BLaER1 treated with 17β-estradiol and CSF1 and Interleukin-3, amounts not matched to agents 10 nM and 100 nM (cell line): Measurements from ENCODE around the gene CD40.
A peak's percentile ranks its signal among the peaks of the same experiment; 100 is the strongest.

Experiments
- H3K27ac ChIP-seq, 11 experiments: shearing (Covaris generic); formaldehyde crosslinking; 2 replicates each; pipeline ENCODE4 v1.8.1; 2022
- H3K27me3 ChIP-seq, 11 experiments: shearing (Covaris generic); formaldehyde crosslinking; 2 replicates each; pipeline ENCODE4 v1.8.1; 2022
- H3K36me3 ChIP-seq, 11 experiments: shearing (Covaris generic); formaldehyde crosslinking; 2 replicates each; pipeline ENCODE4 v1.8.1; 2022
- H3K4me1 ChIP-seq, 10 experiments: shearing (Covaris generic); formaldehyde crosslinking; 2 replicates each; pipeline ENCODE4 v1.8.1; 2022
- H3K4me2 ChIP-seq, 11 experiments: shearing (Covaris generic); formaldehyde crosslinking; 2 replicates each; pipeline ENCODE4 v1.8.1; 2022
- H3K4me3 ChIP-seq, 10 experiments: shearing (Covaris generic); formaldehyde crosslinking; 2 replicates each; pipeline ENCODE4 v1.8.1; 2022
- H3K9ac ChIP-seq, 11 experiments: shearing (Covaris generic); formaldehyde crosslinking; 2 replicates each; pipeline ENCODE4 v1.8.1; 2022
- H3K9me3 ChIP-seq, 11 experiments: shearing (Covaris generic); formaldehyde crosslinking; replicated peaks in 1 of 11; 2 replicates each; pipeline ENCODE4 v1.8.1; 2022
- H4K20me1 ChIP-seq, 11 experiments: shearing (Covaris generic); formaldehyde crosslinking; 2 replicates each; pipeline ENCODE4 v1.8.1; 2022
- Cebpa-rat ChIP-seq, 11 experiments: shearing (Covaris generic); IDR thresholded peaks; 2 replicates each; pipeline ENCODE4 v1.8.1; 2022

CD40 gene

DNA sequence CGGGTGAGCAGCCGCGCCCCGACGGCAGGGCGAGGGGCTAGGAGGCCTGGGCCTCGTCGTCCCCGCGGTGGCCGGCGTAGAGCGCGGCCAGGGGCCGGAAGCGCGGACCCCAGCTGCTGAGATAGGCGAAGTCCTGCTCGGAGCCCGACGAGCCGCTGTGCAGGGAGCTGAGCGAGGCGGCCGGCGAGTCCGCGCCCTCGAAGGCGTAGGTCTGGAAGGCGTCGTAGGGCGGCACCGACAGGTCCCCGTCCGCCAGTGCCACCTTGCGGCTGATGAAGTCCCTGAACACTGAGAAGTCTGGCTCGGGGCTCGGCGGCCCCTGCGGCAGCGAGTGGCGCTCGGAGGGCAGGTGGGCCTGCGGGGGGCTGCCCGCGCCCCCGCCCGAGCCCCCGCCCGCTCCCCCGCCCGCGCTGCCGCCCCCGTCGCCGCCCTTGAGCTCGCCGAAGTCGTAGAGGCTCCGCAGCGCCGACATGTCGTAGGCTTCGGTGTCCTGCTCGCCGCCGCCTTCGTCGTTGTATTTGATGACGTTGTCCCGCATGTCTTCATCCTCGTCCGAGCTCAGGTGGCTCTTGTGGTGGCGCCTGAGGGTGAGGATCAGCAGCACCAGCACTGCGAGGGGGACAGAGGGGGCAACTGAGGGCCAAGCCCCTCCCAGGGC, 56.5 kb downstream of the CD40 start:
- H3K9ac ChIP-seq, result no peak overlapping the region
- no peak overlapping the region for H3K4me2 ChIP-seq
- H3K4me3 ChIP-seq, result no peak overlapping the region
- no peak overlapping the region for H3K27ac ChIP-seq
- H3K36me3 ChIP-seq, result no peaks in the 10 kb centered on the region
- no peak for TF ChIP-seq Cebpa-rat (IDR thresholded peaks at IDR 0.05)
- peaks cover 0 to 16% (median 0%) of the 10 kb centered on the region in 11 experiments; a peak in 2 of 22 replicates for H4K20me1 ChIP-seq
- H3K27me3 ChIP-seq, result peaks cover 4 to 29% (median 20%) of the 10 kb centered on the region in 11 experiments; a peak in 16 of 22 replicates
- no peaks in the 10 kb centered on the region for H3K9me3 ChIP-seq
- peaks cover 0 to 14% (median 6%) of the 10 kb centered on the region in 10 experiments; a peak in 10 of 20 replicates for H3K4me1 ChIP-seq

DNA sequence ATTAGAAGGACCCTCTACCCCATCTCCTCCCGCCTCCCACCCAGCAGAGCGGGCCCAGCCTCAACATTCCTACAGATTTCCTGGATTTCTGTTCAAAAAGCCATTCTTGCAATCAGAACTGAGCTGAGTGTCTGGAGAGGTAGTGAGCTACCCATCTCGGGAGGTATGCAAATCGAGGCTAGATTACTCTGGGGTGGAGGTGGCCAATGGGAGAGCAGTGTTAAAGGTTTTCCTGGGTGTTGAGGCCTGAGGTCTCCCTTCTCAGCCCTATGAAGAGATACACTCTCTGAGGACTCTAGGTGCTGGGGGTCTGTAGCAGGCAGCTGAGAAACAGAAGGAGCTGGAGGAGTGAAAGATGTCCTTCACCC, 57.0 kb downstream of the CD40 start:
- Histone ChIP-seq H3K27ac (no peak overlapping the region), H4K20me1 (peaks cover 0 to 13% (median 0%) of the 10 kb centered on the region in 11 experiments; a peak in 2 of 22 replicates), H3K4me1 (peaks cover 0 to 14% (median 6%) of the 10 kb centered on the region in 10 experiments; a peak in 10 of 20 replicates), H3K9ac (no peak overlapping the region), H3K36me3 (no peaks in the 10 kb centered on the region), H3K9me3 (no peaks in the 10 kb centered on the region), H3K4me3 (no peak overlapping the region), H3K4me2 (no peak overlapping the region), H3K27me3 (peaks cover 4 to 29% (median 20%) of the 10 kb centered on the region in 11 experiments; a peak in 16 of 22 replicates)
- no peak for TF ChIP-seq Cebpa-rat (IDR thresholded peaks at IDR 0.05)

DNA sequence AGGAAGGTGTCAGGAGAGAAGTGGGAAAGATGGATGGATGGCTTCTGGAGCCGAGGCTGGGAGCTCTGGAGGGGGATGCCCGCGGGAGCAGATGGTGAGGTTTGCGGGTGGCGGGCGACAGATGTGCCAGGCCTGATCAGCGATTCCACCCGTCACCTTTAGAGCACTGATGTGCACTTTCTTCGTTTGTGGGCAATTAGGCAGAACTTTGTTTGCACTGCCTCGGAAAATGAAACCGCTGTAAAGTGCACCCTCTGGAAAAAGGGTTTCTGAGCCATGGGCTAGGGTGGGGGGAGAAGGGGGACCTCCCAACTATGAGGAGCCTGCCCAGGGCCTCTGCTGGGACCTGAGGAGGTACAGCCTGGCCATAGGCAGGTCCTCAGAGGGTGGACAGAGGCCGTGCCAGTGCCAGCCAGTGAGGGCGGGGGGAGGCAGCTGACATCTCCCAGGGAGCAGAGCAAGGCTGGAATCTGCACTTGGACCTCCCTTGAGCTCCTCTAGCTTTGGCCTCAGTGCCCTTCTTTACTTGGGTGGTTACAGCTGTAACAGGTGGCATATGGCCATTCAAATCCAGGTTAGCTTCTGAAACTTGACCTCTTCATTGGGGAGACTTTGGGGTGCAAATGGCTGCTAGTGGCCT, 58.7 kb downstream of the CD40 start:
- Histone ChIP-seq H3K4me1 (peaks cover 0 to 14% (median 6%) of the 10 kb centered on the region in 10 experiments; a peak in 10 of 20 replicates), H3K4me2 (peak overlapping the region in 8 of 11 experiments; percentile 2 to 53 (median 22); a peak in 12 of 22 replicates), H3K27me3 (peaks cover 4 to 29% (median 20%) of the 10 kb centered on the region in 11 experiments; a peak in 16 of 22 replicates), H3K4me3 (no peak overlapping the region), H3K9me3 (no peaks in the 10 kb centered on the region), H3K9ac (no peak overlapping the region), H3K36me3 (no peaks in the 10 kb centered on the region), H3K27ac (no peak overlapping the region), H4K20me1 (peaks cover 0 to 13% (median 0%) of the 10 kb centered on the region in 11 experiments; a peak in 2 of 22 replicates)
- no peak for TF ChIP-seq Cebpa-rat (IDR thresholded peaks at IDR 0.05)

DNA sequence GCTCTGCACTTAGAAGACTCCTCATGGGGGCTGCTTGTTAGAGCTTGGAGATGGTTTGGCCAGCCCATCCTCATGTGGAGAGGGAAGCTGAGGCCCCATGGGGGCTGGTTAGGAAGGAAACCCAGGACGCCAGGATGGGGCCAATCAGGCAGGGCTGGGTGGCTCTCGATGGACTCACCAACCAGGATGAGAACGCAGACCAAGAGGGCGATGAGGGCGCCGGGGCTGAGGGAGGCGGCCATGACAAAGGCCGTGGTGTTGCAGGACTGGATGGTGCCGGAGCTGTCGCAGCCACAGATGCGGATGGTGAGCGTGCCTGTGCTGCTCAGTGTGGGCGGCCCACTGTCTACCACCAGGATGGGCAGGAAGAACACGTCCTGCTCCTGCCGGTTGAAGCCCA, 59.7 kb downstream of the CD40 start:
- H3K4me3 ChIP-seq, result no peak overlapping the region
- H4K20me1 ChIP-seq, result peaks cover 0 to 13% (median 0%) of the 10 kb centered on the region in 11 experiments; a peak in 1 of 22 replicates
- H3K4me1 ChIP-seq, result peaks cover 0 to 14% (median 6%) of the 10 kb centered on the region in 10 experiments; a peak in 10 of 20 replicates
- no peak overlapping the region for H3K4me2 ChIP-seq
- H3K27me3 ChIP-seq, result peaks cover 4 to 29% (median 20%) of the 10 kb centered on the region in 11 experiments; a peak in 16 of 22 replicates
- no peaks in the 10 kb centered on the region for H3K36me3 ChIP-seq
- no peak for TF ChIP-seq Cebpa-rat (IDR thresholded peaks at IDR 0.05)
- H3K9ac ChIP-seq, result no peak overlapping the region
- no peaks in the 10 kb centered on the region for H3K9me3 ChIP-seq
- no peak overlapping the region for H3K27ac ChIP-seq

DNA sequence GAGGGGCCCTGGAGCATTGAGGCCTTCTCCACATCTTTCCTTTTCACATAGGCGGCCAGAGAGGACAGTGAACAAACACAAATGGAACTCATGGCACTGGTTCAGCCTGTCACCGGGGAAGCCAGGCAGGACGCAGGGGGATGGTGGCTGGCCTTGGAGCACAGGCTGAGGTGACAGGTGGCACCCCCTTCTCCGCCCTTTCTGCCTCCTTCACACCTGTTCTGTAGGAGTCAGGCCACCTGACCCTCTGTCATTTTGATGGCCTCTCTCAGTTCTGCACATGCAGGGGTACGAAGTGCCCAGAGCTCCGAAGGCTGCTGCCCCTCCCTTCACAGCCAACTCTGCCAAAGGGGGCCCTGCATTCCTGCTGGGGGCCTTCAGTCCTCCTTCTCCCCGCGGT, 60.8 kb downstream of the CD40 start:
- TF ChIP-seq Cebpa-rat (IDR thresholded peaks at IDR 0.05), result no peak
- no peak overlapping the region for H3K4me2 ChIP-seq
- no peaks in the 10 kb centered on the region for H3K36me3 ChIP-seq
- H4K20me1 ChIP-seq, result peaks cover 0 to 13% (median 0%) of the 10 kb centered on the region in 11 experiments; a peak in 1 of 22 replicates
- no peak overlapping the region for H3K9ac ChIP-seq
- H3K27ac ChIP-seq, result no peak overlapping the region
- H3K4me1 ChIP-seq, result peaks cover 0 to 14% (median 6%) of the 10 kb centered on the region in 10 experiments; a peak in 10 of 20 replicates
- no peaks in the 10 kb centered on the region for H3K9me3 ChIP-seq
- H3K4me3 ChIP-seq, result no peak overlapping the region
- peaks cover 2 to 21% (median 16%) of the 10 kb centered on the region in 11 experiments; a peak in 16 of 22 replicates for H3K27me3 ChIP-seq
